GM21619 (cell line): ENCODE data around the gene MTG2.

Experiments
- ATAC-seq: cut with Tn5 transposase; IDR thresholded peaks from one replicate; pipeline ENCODE4 v1.9.1; 2021; ENCODE audit not compliant: unreplicated experiment

MTG2 gene

GRCh38 chr20:62232194-62232593 lies 49.4 kb downstream of the MTG2 start:
- no peak for ATAC-seq

GRCh38 chr20:62232770-62233645 lies 50.2 kb downstream of the MTG2 start:
- ATAC-seq = no peak

GRCh38 chr20:62233684-62234083 lies 50.9 kb downstream of the MTG2 start:
- no peak for ATAC-seq

GRCh38 chr20:62234339-62234738 lies 51.5 kb downstream of the MTG2 start:
- ATAC-seq = no peak

- no peak for ATAC-seq
These were observed 52.4 kb downstream of the MTG2 start for GRCh38 chr20:62235001-62235776.

- ATAC-seq = no peak
These were observed 52.9 kb downstream of the MTG2 start for GRCh38 chr20:62235777-62236157.

GRCh38 chr20:62236200-62236599 lies 53.4 kb downstream of the MTG2 start:
- ATAC-seq = no peak

GRCh38 chr20:62236766-62237513 lies 54.1 kb downstream of the MTG2 start:
- ATAC-seq = no peak

- ATAC-seq = no peak
These were observed 54.6 kb downstream of the MTG2 start for GRCh38 chr20:62237514-62237800.

GRCh38 chr20:62237801-62238568 lies 55.2 kb downstream of the MTG2 start, which contains the start of gene OSBPL2:
TSS of gene OSBPL2 (plus strand) at chr20:62238521. CDS start at chr20:62256185, 17,664 bp downstream.
- ATAC-seq = peak; percentile 97

GRCh38 chr20:62238569-62239277 lies 55.9 kb downstream of the MTG2 start:
- ATAC-seq = peak; percentile 1

GRCh38 chr20:62239278-62239879 lies 56.6 kb downstream of the MTG2 start:
- no peak for ATAC-seq

- no peak for ATAC-seq
These were observed 57.3 kb downstream of the MTG2 start for GRCh38 chr20:62240020-62240685.

GRCh38 chr20:62241506-62241905 lies 58.7 kb downstream of the MTG2 start:
- no peak for ATAC-seq

GRCh38 chr20:62242176-62242575 lies 59.3 kb downstream of the MTG2 start:
- ATAC-seq = no peak

- ATAC-seq = no peak
These were observed 60.3 kb downstream of the MTG2 start for GRCh38 chr20:62243106-62243505.

GRCh38 chr20:62243906-62244515 lies 61.2 kb downstream of the MTG2 start:
- ATAC-seq = no peak

GRCh38 chr20:62244644-62245108 lies 61.8 kb downstream of the MTG2 start:
- ATAC-seq = no peak

- ATAC-seq = no peak
These were observed 63.1 kb downstream of the MTG2 start for GRCh38 chr20:62245911-62246280.
